HAP-1 (cell line): ENCODE results near the gene ZNF512.
A peak's percentile ranks its signal among the peaks of the same experiment; 100 is the strongest.
"Not testable (repeated sequence)": the region's sequence is repeated elsewhere in the genome, so short reads cannot be mapped to it uniquely, and the experiment has no call there.

Experiments
- DNase-seq, 2 experiments: peaks; one replicate each; pipeline ENCODE4 v3.0.0-alpha.2; 2016 to 2020; ENCODE audit warnings: low spot score in 2 of 2
- H3K27me3 ChIP-seq: fragments of 250-450 bp; sonication (Bioruptor Pico); 2 replicates; pipeline ENCODE4 v1.5.1; 2020; ENCODE audit warnings: low read depth, mild to moderate bottlenecking, moderate library complexity
- H3K36me3 ChIP-seq: fragments of 250-450 bp; sonication (Bioruptor Pico); replicated peaks from 2 replicates; pipeline ENCODE4 v1.5.1; 2020; ENCODE audit warnings: mild to moderate bottlenecking
- H3K4me1 ChIP-seq: fragments of 250-450 bp; sonication (Bioruptor Pico); 2 replicates; pipeline ENCODE4 v1.5.1; 2020; ENCODE audit warnings: mild to moderate bottlenecking
- H3K4me3 ChIP-seq: fragments of 250-450 bp; sonication (Bioruptor Pico); 2 replicates; pipeline ENCODE4 v1.5.1; 2020; ENCODE audit warnings: mild to moderate bottlenecking, moderate library complexity
- H3K9me3 ChIP-seq: fragments of 250-450 bp; sonication (Bioruptor Pico); 2 replicates; pipeline ENCODE4 v1.5.1; 2020; ENCODE audit warnings: mild to moderate bottlenecking, moderate library complexity
- in situ Hi-C: fragments of 300-500 bp; cut with MboI; formaldehyde crosslinking; loops from 3 replicates; pipeline ENCODE4 v1.14.3; 2020; ENCODE audit warnings: low sequenced_read_pairs, inconsistent platforms, mixed read lengths

Gene ZNF512

GRCh38 chr2:27582695-27583389 lies at the start of gene ZNF512:
ZNF512 (plus strand) TSS chr2:27583042; CDS start chr2:27583113, 71 bp downstream.
- H3K36me3 ChIP-seq = 0 out of 2 replicates have a peak, but pooled peaks cover 3% of the 10 kb centered on the region
- no peaks in the 10 kb centered on the region; the same call in 1 of the 2 replicates for H3K9me3 ChIP-seq
- peak within 1 kb of the TSS; percentile 65 for H3K4me3 ChIP-seq
- DNase-seq = peak; percentile 95 to 98
- in situ Hi-C loops = no loop called here
- H3K27me3 ChIP-seq = no peaks in the 10 kb centered on the region
- peaks cover 16% of the 10 kb centered on the region for H3K4me1 ChIP-seq

- Histone ChIP-seq H3K4me3 (no peak overlapping the region), H3K36me3 (no peaks in the 10 kb centered on the region), H3K27me3 (no peaks in the 10 kb centered on the region), H3K9me3 (no peaks in the 10 kb centered on the region), H3K4me1 (no peaks in the 10 kb centered on the region)
- no peak for DNase-seq
- in situ Hi-C loops = no loop called here
Measured at GRCh38 chr2:27537287-27537686, 45.6 kb upstream of the ZNF512 start.

GRCh38 chr2:27538839-27539450 lies 43.9 kb upstream of the ZNF512 start:
- DNase-seq, H3K36me3 ChIP-seq: not testable (repeated sequence)

GRCh38 chr2:27539649-27540048 lies 43.2 kb upstream of the ZNF512 start:
- in situ Hi-C loops, H3K4me3 ChIP-seq, H3K36me3 ChIP-seq, H3K27me3 ChIP-seq, DNase-seq, H3K9me3 ChIP-seq, H3K4me1 ChIP-seq: not testable (repeated sequence)

More at GRCh38 chr2:27538839-27539450, 43.9 kb upstream of the ZNF512 start:
- H3K4me1 ChIP-seq, H3K27me3 ChIP-seq, H3K4me3 ChIP-seq, H3K9me3 ChIP-seq, in situ Hi-C loops: not testable (repeated sequence)

- H3K9me3 ChIP-seq = no peaks in the 10 kb centered on the region
- H3K36me3 ChIP-seq = no peaks in the 10 kb centered on the region
- no peak for DNase-seq
- H3K4me3 ChIP-seq = no peak overlapping the region
- H3K27me3 ChIP-seq = no peaks in the 10 kb centered on the region
- no peaks in the 10 kb centered on the region for H3K4me1 ChIP-seq
- in situ Hi-C loops = no loop called here
Measured at GRCh38 chr2:27544143-27544821, 38.6 kb upstream of the ZNF512 start.

- Histone ChIP-seq H3K9me3 (no peaks in the 10 kb centered on the region), H3K27me3 (no peaks in the 10 kb centered on the region), H3K36me3 (no peaks in the 10 kb centered on the region), H3K4me3 (no peak overlapping the region), H3K4me1 (no peaks in the 10 kb centered on the region)
- no peak for DNase-seq
- in situ Hi-C loops = no loop called here
Measured at GRCh38 chr2:27545348-27546141, 37.3 kb upstream of the ZNF512 start.

GRCh38 chr2:27549303-27549702 lies 33.5 kb upstream of the ZNF512 start:
- no peaks in the 10 kb centered on the region for H3K4me1 ChIP-seq
- H3K4me3 ChIP-seq = no peak overlapping the region
- no peaks in the 10 kb centered on the region for H3K9me3 ChIP-seq
- DNase-seq = no peak
- in situ Hi-C loops = no loop called here
- peaks cover 10% of the 10 kb centered on the region for H3K27me3 ChIP-seq
- no peaks in the 10 kb centered on the region for H3K36me3 ChIP-seq

GRCh38 chr2:27551514-27551913 lies 31.3 kb upstream of the ZNF512 start:
- Histone ChIP-seq H3K27me3 (peaks cover 10% of the 10 kb centered on the region), H3K9me3 (no peaks in the 10 kb centered on the region), H3K4me3 (no peak overlapping the region), H3K4me1 (no peaks in the 10 kb centered on the region), H3K36me3 (no peaks in the 10 kb centered on the region)
- no peak for DNase-seq
- in situ Hi-C loops = no loop called here

- H3K4me3 ChIP-seq = no peak overlapping the region
- DNase-seq = no peak
- no peaks in the 10 kb centered on the region for H3K9me3 ChIP-seq
- H3K27me3 ChIP-seq = peaks cover 10% of the 10 kb centered on the region
- in situ Hi-C loops = no loop called here
- no peaks in the 10 kb centered on the region for H3K36me3 ChIP-seq
- H3K4me1 ChIP-seq = no peaks in the 10 kb centered on the region
Measured at GRCh38 chr2:27552941-27553340, 29.9 kb upstream of the ZNF512 start.

GRCh38 chr2:27554451-27554850 lies 28.4 kb upstream of the ZNF512 start:
- H3K4me3 ChIP-seq, in situ Hi-C loops, H3K36me3 ChIP-seq, DNase-seq, H3K27me3 ChIP-seq, H3K4me1 ChIP-seq, H3K9me3 ChIP-seq: not testable (repeated sequence)

- Histone ChIP-seq H3K4me1 (no peaks in the 10 kb centered on the region), H3K9me3 (no peaks in the 10 kb centered on the region), H3K4me3 (no peak overlapping the region), H3K36me3 (no peaks in the 10 kb centered on the region), H3K27me3 (no peaks in the 10 kb centered on the region; the same call in 1 of the 2 replicates)
- no peak for DNase-seq
- in situ Hi-C loops = no loop called here
Measured at GRCh38 chr2:27559228-27559627, 23.6 kb upstream of the ZNF512 start.

GRCh38 chr2:27561060-27561459 lies 21.8 kb upstream of the ZNF512 start:
- H3K9me3 ChIP-seq = no peaks in the 10 kb centered on the region
- H3K4me1 ChIP-seq = no peaks in the 10 kb centered on the region
- DNase-seq = no peak
- H3K4me3 ChIP-seq = no peak overlapping the region
- H3K27me3 ChIP-seq = peaks cover 3% of the 10 kb centered on the region; the same call in 1 of the 2 replicates
- no peaks in the 10 kb centered on the region for H3K36me3 ChIP-seq
- in situ Hi-C loops = no loop called here

- Histone ChIP-seq H3K27me3 (peaks cover 5% of the 10 kb centered on the region), H3K9me3 (no peaks in the 10 kb centered on the region), H3K4me1 (no peaks in the 10 kb centered on the region), H3K4me3 (no peak overlapping the region), H3K36me3 (no peaks in the 10 kb centered on the region)
- in situ Hi-C loops = no loop called here
- DNase-seq = no peak
Measured at GRCh38 chr2:27566628-27567027, 16.2 kb upstream of the ZNF512 start.
